NCI-H1694 (cell line): ENCODE results near the gene UPB1.

ENCODE experiments used
- DNase-seq: peaks from one replicate; lab custom pipeline; 2025; lab: John Stamatoyannopoulos, UW

The UPB1 gene

GRCh38 chr22:24566899-24567511 lies 71.9 kb downstream of the UPB1 start:
- no peak for DNase-seq

GRCh38 chr22:24567668-24568067 lies 72.5 kb downstream of the UPB1 start:
- DNase-seq, result no peak

GRCh38 chr22:24571266-24571665 lies 76.1 kb downstream of the UPB1 start:
- DNase-seq, result no peak

GRCh38 chr22:24576778-24577177 lies 81.6 kb downstream of the UPB1 start:
- no peak for DNase-seq
